Measurements from ENCODE around the gene OCA2.

Gene OCA2

GRCh38 chr15:28023422-28023821, 75.7 kb downstream of the OCA2 start:
- TF ChIP-seq MYC (IDR thresholded peaks at IDR 0.05; ENCODE audit: low read depth, low read length), result no peak
- H3K4me3 ChIP-seq (ENCODE audit: low read depth, low read length), result no peak overlapping the region
- no peak for DNase-seq (ENCODE audit: low read depth)

GRCh38 chr15:28022961-28023360, 76.2 kb downstream of the OCA2 start:
- TF ChIP-seq POLR2A (IDR thresholded peaks at IDR 0.05; ENCODE audit: extremely low read depth, insufficient read length) (no peak), MAX (IDR thresholded peaks at IDR 0.05; ENCODE audit: low read depth, low read length) (no peak), MYC (IDR thresholded peaks at IDR 0.05; ENCODE audit: low read depth, low read length) (no peak)
- TF ChIP-seq, protein P1, sequence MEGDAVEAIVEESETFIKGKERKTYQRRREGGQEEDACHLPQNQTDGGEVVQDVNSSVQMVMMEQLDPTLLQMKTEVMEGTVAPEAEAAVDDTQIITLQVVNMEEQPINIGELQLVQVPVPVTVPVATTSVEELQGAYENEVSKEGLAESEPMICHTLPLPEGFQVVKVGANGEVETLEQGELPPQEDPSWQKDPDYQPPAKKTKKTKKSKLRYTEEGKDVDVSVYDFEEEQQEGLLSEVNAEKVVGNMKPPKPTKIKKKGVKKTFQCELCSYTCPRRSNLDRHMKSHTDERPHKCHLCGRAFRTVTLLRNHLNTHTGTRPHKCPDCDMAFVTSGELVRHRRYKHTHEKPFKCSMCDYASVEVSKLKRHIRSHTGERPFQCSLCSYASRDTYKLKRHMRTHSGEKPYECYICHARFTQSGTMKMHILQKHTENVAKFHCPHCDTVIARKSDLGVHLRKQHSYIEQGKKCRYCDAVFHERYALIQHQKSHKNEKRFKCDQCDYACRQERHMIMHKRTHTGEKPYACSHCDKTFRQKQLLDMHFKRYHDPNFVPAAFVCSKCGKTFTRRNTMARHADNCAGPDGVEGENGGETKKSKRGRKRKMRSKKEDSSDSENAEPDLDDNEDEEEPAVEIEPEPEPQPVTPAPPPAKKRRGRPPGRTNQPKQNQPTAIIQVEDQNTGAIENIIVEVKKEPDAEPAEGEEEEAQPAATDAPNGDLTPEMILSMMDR (IDR thresholded peaks at IDR 0.05; ENCODE audit: low read depth, low read length), result no peak
- no peak for DNase-seq (ENCODE audit: low read depth)
- H3K4me3 ChIP-seq (ENCODE audit: low read depth, low read length), result no peak overlapping the region

GRCh38 chr15:28022181-28022580, 76.9 kb downstream of the OCA2 start:
- DNase-seq (ENCODE audit: low read depth), result no peak
- H3K4me3 ChIP-seq (ENCODE audit: low read depth, low read length), result no peak overlapping the region
- TF ChIP-seq, protein P1 (IDR thresholded peaks at IDR 0.05; ENCODE audit: low read depth, low read length), result no peak

DNA sequence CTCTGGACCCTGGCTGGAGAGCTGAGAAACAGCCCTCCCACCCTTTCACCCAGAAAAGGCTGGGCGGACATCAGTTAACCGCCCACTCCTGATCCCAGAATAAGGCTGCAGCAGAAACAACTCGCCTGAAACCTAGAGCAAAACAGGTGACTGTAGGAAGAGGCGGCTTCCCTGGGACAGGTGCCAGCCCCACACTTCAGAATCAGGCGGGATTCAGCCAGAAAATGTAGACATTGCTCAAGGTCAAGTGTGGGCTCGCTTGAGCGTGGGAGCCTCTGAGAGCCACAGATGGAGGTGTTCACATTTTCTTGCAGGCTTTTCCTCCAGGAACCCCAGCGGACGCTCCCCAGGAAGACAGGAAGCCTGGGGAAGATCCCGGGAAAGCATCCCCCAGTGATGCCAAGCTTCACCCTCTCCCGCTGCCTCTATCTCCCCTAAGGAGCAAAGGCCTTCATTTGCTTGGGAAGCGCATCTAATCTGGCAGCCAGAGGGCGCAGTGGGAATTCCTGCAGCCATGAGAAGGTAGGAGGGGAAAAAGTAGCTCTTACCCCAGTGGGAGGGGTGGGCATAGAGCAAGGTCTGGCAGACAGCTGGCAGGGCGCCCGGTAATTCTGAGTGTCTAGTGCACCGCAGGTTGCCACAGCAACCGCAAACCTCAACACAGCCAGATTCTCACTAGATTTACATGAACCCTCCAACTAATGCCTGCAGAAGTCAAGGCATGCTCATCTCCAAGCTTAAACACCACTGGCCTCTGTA, 77.7 kb downstream of the OCA2 start:
- DNase-seq (ENCODE audit: low read depth), result peak; percentile 43
- TF ChIP-seq, protein P1 (IDR thresholded peaks at IDR 0.05; ENCODE audit: low read depth, low read length), result peak; percentile 52
- TF ChIP-seq MAX (IDR thresholded peaks at IDR 0.05; ENCODE audit: low read depth, low read length), result no peak
- H3K4me3 ChIP-seq (ENCODE audit: low read depth, low read length), result no peak overlapping the region

DNA sequence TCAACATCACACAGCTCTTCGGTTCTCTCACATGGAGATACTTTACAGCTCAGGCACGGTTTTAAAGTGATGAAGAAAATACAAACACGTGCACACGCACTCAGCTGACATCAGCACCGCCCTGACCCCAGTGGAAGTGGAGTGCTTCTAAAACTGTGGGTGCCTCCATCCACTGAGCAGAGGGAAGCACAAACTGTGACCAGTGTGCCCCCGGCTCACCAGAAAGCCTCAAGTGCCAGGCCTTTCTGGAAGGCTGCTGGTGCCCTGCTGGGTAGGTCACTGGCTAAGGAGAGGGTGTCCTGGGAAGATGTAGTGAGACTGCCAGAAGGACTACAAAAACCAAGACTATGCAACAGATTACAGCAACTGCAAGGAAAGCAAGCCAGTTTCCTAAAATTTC, 78.5 kb downstream of the OCA2 start:
- TF ChIP-seq MAX (IDR thresholded peaks at IDR 0.05; ENCODE audit: low read depth, low read length) (no peak), POLR2A (IDR thresholded peaks at IDR 0.05; ENCODE audit: extremely low read depth, insufficient read length) (no peak), MYC (IDR thresholded peaks at IDR 0.05; ENCODE audit: low read depth, low read length) (no peak)
- TF ChIP-seq, protein P1 (IDR thresholded peaks at IDR 0.05; ENCODE audit: low read depth, low read length), result no peak
- DNase-seq (ENCODE audit: low read depth), result no peak
- H3K4me3 ChIP-seq (ENCODE audit: low read depth, low read length), result no peak overlapping the region

- DNase-seq (ENCODE audit: low read depth), result no peak
- TF ChIP-seq MAX (IDR thresholded peaks at IDR 0.05; ENCODE audit: low read depth, low read length) (no peak), MYC (IDR thresholded peaks at IDR 0.05; ENCODE audit: low read depth, low read length) (no peak), POLR2A (IDR thresholded peaks at IDR 0.05; ENCODE audit: extremely low read depth, insufficient read length) (no peak)
- TF ChIP-seq, protein P1 (IDR thresholded peaks at IDR 0.05; ENCODE audit: low read depth, low read length), result no peak
- no peak overlapping the region for H3K4me3 ChIP-seq (ENCODE audit: low read depth, low read length)
These were observed 79.4 kb downstream of the OCA2 start for GRCh38 chr15:28019594-28020309.

Data from NB4 (cell line).